ENCODE results near the gene BSX. TPM values are rescaled to one million over a fixed set of nuclear protein-coding genes. Genes with fewer than 3 reads are reported as not detected.

BSX gene
- total and polyA plus RNA-seq, 12 donors = not detected

DNA sequence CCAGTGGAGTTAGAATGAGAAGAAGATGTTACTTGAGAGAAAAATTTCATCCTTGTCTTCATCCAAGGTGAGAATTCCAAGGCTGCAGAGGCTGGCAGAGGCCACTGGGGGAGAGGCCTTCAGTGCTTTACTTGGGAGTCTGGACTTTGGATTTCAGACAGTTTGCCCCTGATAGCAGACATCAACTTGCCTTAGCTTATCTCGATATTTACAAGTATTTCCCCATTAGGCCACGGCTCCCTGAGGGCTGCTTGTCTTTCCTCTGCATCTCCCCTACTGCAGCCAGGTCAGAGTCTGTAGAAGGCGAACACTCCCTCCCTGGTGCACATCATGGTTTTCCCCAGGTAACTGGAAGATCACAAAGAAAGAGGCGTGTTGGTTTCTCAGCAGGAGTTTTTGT lies 29.9 kb upstream of the BSX start:
- DNase-seq = no peak
- Histone ChIP-seq H3K4me1 (no peaks in the 10 kb centered on the region), H3K27me3 (peaks cover 0 to 36% (median 14%) of the 10 kb centered on the region in 7 donors), H3K36me3 (no peaks in the 10 kb centered on the region), H3K4me3 (no peak overlapping the region), H3K9me3 (no peaks in the 10 kb centered on the region), H3K27ac (no peak overlapping the region)
- ATAC-seq = no peak
- 52 to 57% methylated on average over 4 of the region's 4 CpGs for WGBS, 2 donors
- intact Hi-C loops (cut with DNase I) = loop anchor here in 1 of 10 donors (10.0 kb wide), 1 partner anchor 97 kb away; no protein-coding TSS in a partner anchor
- no peak for TF ChIP-seq CTCF (IDR thresholded peaks at IDR 0.05)

DNA sequence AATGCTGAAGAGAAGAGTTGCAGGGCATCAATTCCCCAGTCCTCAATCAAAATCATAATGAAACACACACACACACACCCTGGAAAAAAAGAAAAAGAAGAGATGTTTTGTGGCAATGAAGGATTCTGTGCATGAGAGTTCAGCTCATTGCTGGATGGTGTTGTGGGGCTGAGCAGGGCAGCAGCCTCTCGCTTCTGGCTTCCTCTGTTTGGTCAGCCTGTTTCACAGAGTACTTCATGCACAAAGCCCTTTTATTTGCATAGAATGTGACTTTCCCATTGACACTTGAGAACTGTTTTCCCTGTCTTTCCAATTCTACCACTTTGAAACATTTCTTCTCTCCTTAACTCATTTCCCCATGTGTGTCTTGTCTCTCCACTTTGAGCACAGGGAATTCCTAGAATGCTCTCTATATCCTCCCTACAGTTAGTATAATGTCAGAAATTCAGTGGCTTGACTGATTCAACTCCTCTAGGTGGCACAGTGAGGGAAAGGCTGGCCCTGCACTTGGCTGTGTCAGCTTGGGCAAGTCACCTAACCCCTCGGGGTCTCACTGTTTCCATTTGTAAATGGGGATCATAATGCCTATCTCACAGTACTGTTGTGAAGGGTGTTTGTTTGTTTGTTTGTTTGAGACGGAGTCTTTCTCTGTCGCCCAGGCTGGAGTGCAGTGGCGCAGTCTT lies 25.4 kb upstream of the BSX start:
- intact Hi-C loops (cut with DNase I) = no loop called here
- H3K4me3 ChIP-seq = no peak overlapping the region
- peaks cover 0 to 30% (median 23%) of the 10 kb centered on the region in 7 donors for H3K27me3 ChIP-seq
- ATAC-seq (no peak), DNase-seq (no peak)
- no peak for TF ChIP-seq CTCF (IDR thresholded peaks at IDR 0.05)
- H3K9me3 ChIP-seq = no peaks in the 10 kb centered on the region
- H3K4me1 ChIP-seq = no peaks in the 10 kb centered on the region
- no peak overlapping the region for H3K27ac ChIP-seq
- H3K36me3 ChIP-seq = no peaks in the 10 kb centered on the region
- 79 to 86% methylated on average over 5 of the region's 5 CpGs for WGBS, 2 donors

GRCh38 chr11:123000721-123001120 lies 19.1 kb upstream of the BSX start:
- no peak for TF ChIP-seq CTCF (IDR thresholded peaks at IDR 0.05)

GRCh38 chr11:122998727-122999366 lies 17.2 kb upstream of the BSX start:
- Histone ChIP-seq H3K4me3 (no peak overlapping the region), H3K36me3 (no peaks in the 10 kb centered on the region), H3K4me1 (no peaks in the 10 kb centered on the region), H3K9me3 (no peaks in the 10 kb centered on the region), H3K27ac (no peak overlapping the region), H3K27me3 (peaks cover 0 to 55% (median 48%) of the 10 kb centered on the region in 7 donors)
- no peak for TF ChIP-seq CTCF (IDR thresholded peaks at IDR 0.05)
- ATAC-seq (no peak), DNase-seq (no peak)
- intact Hi-C loops (cut with DNase I) = no loop called here
- WGBS, 2 donors = 30 to 35% methylated on average over 14 of the region's 14 CpGs

More at GRCh38 chr11:123000721-123001120, 19.1 kb upstream of the BSX start:
- no peak overlapping the region for H3K4me3 ChIP-seq
- ATAC-seq (no peak), DNase-seq (no peak)
- H3K4me1 ChIP-seq = no peaks in the 10 kb centered on the region
- intact Hi-C loops (cut with DNase I) = no loop called here
- WGBS, 2 donors = 82 to 93% methylated on average over 5 of the region's 5 CpGs
- no peak overlapping the region for H3K27ac ChIP-seq
- peaks cover 0 to 45% (median 40%) of the 10 kb centered on the region in 7 donors for H3K27me3 ChIP-seq
- no peaks in the 10 kb centered on the region for H3K36me3 ChIP-seq
- H3K9me3 ChIP-seq = no peaks in the 10 kb centered on the region
